H1 (cell line): ENCODE measurements around the gene BARHL1. TPM values are rescaled to one million over a fixed set of nuclear protein-coding genes. Genes with fewer than 3 reads are reported as not detected.

Experiments
- BRCA1 ChIP-seq: IDR thresholded peaks from 2 replicates; pipeline ENCODE4 v1.6.1; 2012; ENCODE audit warnings: low read depth, low read length, improper control_type of control experiment
- CEBPB ChIP-seq: IDR thresholded peaks from 2 replicates; pipeline ENCODE4 v1.6.1; 2012; ENCODE audit warnings: low read depth, low read length
- CHD1 ChIP-seq: IDR thresholded peaks from 2 replicates; pipeline ENCODE4 v1.6.1; 2012; ENCODE audit warnings: low read depth, low read length, improper control_type of control experiment
- CTBP2 ChIP-seq: IDR thresholded peaks from 2 replicates; pipeline ENCODE4 v1.7.0; 2011; ENCODE audit warnings: borderline replicate concordance, mild to moderate bottlenecking, moderate library complexity, mixed read lengths, low read length; ENCODE audit not compliant: insufficient read depth, insufficient read length
- EGR1 ChIP-seq: IDR thresholded peaks from 2 replicates; pipeline ENCODE4 v1.6.1; 2011; ENCODE audit warnings: low read depth, low read length, borderline replicate concordance
- EZH2 ChIP-seq: fragments of 200-600 bp; sonication (generic); IDR thresholded peaks from 2 replicates; pipeline ENCODE4 v1.7.1; 2012; ENCODE audit warnings: low read depth, mild to moderate bottlenecking, moderate library complexity, low read length, inconsistent platforms; ENCODE audit not compliant: severe bottlenecking
- GABPA ChIP-seq: IDR thresholded peaks from 2 replicates; pipeline ENCODE4 v1.6.1; 2011; ENCODE audit warnings: mild to moderate bottlenecking, low read length, moderate library complexity, borderline replicate concordance; ENCODE audit not compliant: insufficient read depth
- HDAC2 ChIP-seq, 2 experiments: fragments of 300-600 bp in 1 of 2; sonication (generic) in 1 of 2; IDR thresholded peaks; 2 replicates each; pipeline ENCODE4 v1.6.1; 2011 to 2012; ENCODE audit warnings: low read depth in 2 of 2, low read length in 2 of 2, mild to moderate bottlenecking in 2 of 2, moderate library complexity in 2 of 2, borderline replicate concordance in 1 of 2, inconsistent platforms in 1 of 2
- JUND ChIP-seq: IDR thresholded peaks from 2 replicates; pipeline ENCODE4 v1.6.1; 2011; ENCODE audit warnings: mild to moderate bottlenecking, improper control_type of control experiment, low read length
- KDM4A ChIP-seq: IDR thresholded peaks from one replicate; pipeline ENCODE4 v1.7.1; 2012; ENCODE audit warnings: low read depth, mild to moderate bottlenecking, moderate library complexity, low read length, inconsistent platforms; ENCODE audit not compliant: severe bottlenecking
- POLR2A ChIP-seq, 2 experiments: IDR thresholded peaks; 1 replicate in 1 of 2; 2 replicates in 1 of 2; pipeline ENCODE4 v1.6.1; 2011; ENCODE audit warnings: low read depth in 2 of 2, low read length in 2 of 2, mild to moderate bottlenecking in 2 of 2; ENCODE audit errors: control extremely low read depth in 1 of 2
- SIN3A ChIP-seq, 2 experiments: IDR thresholded peaks in 1 of 2; conservative IDR thresholded peaks in 1 of 2; 2 replicates each; pipeline ENCODE4 v1.6.1; 2011 to 2012; ENCODE audit warnings: low read length in 2 of 2, improper control_type of control experiment in 1 of 2, low read depth in 1 of 2, mild to moderate bottlenecking in 1 of 2
- SIRT6 ChIP-seq: IDR thresholded peaks from one replicate; pipeline ENCODE4 v1.7.1; 2012; ENCODE audit warnings: low read length, inconsistent platforms
- SP4 ChIP-seq: IDR thresholded peaks from 2 replicates; pipeline ENCODE4 v1.6.1; 2012; ENCODE audit warnings: low read length, inconsistent platforms
- polyA plus RNA-seq, 7 experiments: library from polyadenylated mRNA; depleted of rRNA in 3 of 7; stranded (reverse) in 5 of 7; unstranded in 2 of 7; fragments of >200 nt in 5 of 7; fragments of 200-250 nt in 2 of 7; gene quantifications; 1 replicate in 5 of 7; 2 replicates in 1 of 7; 4 replicates in 1 of 7; pipeline versions ENCODE4 v1.2.1 to v1.2.3, GENCODE V29; 2011 to 2013; ENCODE audit warnings: missing spikeins in 2 of 7, mixed read lengths in 2 of 7
- total RNA-seq: library from RNA; stranded (reverse); fragmentation: NEBNext Ultra II Directional; extraction: Animal tissue kit (Norgen Biotek cat#: 25700); gene quantifications from 2 replicates; pipeline ENCODE4 v1.2.1, GENCODE V29; 2021

BARHL1 gene
- total and polyA plus RNA-seq, 2 of the 8 experiments (the other 6 are each of a cell fraction or from before 2014, with no cell fraction given): not detected

DNA sequence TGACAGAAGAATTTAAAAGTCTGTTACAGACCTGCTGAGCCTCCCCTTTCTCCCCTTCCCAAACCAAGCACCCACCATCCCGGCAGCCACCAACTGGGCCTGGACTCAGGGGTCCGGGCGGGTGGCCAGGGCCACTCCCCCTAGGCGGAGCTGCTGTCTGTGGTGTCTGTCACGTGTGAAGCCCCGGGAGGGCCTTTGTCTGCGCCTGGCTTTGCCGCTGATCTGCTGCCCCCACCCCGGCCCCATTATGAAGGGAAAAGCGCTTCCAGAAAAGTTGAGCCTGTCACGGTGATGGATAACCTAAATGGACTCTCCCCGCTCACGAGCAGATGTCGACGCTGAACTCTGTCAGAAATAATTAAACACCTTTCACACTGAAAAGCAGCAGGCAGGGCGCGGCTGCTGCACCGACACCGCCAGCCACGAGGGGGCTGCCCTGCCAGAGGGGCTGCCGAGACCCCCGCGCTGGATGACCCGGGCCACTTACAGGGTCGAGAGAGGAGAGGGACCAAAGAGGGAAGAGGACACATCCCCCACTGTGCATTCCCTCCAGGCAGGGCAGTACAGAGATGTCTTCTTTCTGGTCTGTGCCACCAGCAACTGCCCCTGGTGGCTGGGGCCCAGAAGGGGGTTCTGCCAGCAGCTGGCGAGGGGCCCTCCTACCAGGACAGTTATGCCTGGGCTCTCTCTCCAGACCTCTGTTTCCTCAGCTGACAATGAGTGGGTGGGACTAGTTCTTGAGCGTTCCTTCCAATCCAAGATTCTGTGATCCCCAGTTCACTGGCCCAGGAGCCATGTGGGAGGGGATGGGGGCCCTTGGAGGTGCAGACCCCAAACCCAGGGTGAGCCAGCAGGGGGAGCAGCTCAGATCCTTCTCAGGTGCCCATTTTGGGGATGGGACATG is 36.0 kb upstream of the BARHL1 start (continued):
- TF ChIP-seq CEBPB: no peak
- TF ChIP-seq SP4: peak; percentile 84; the same call in 1 of the 2 replicates
- TF ChIP-seq EGR1: no peak
- no peak for TF ChIP-seq GABPA
- no peak for TF ChIP-seq CTBP2
- TF ChIP-seq EZH2: no peak
- 0 out of 4 replicates have a peak, but pooled peaks of 1 of the 2 experiments have one; percentile 20 for TF ChIP-seq SIN3A (conservative IDR thresholded peaks at IDR 0.05 in 1 of 2, IDR thresholded peaks at IDR 0.05 in 1 of 2; ENCODE audit: low read depth in 1 of 2, low read length in 2 of 2)
- TF ChIP-seq HDAC2 (IDR thresholded peaks at IDR 0.05; ENCODE audit: borderline replicate concordance in 1 of 2, low read depth in 2 of 2, low read length in 2 of 2): no peak
- TF ChIP-seq KDM4A: peak; percentile 49
- TF ChIP-seq POLR2A (IDR thresholded peaks at IDR 0.05; ENCODE audit: control extremely low read depth in 1 of 2, low read depth in 2 of 2, low read length in 2 of 2): no peak
- no peak for TF ChIP-seq SIRT6
- no peak for TF ChIP-seq BRCA1
- TF ChIP-seq CHD1: no peak
- TF ChIP-seq JUND: no peak
